ACC112 (cell line): Measurements from ENCODE around the gene KLF11.

Experiments
- H2AFZ ChIP-seq: fragments of 200-600 bp; sonication (generic); one replicate; pipeline ENCODE4 v1.6.0; 2017; ENCODE audit warnings: antibody characterized with exemption, low read length; ENCODE audit not compliant: unreplicated experiment
- H3K27ac ChIP-seq: fragments of 200-600 bp; sonication (generic); 2 replicates; pipeline ENCODE4 v1.5.1; 2014; ENCODE audit warnings: low read depth, mild to moderate bottlenecking, antibody characterized with exemption, low read length, moderate library complexity
- H3K27me3 ChIP-seq: fragments of 200-600 bp; sonication (generic); 2 replicates; pipeline ENCODE4 v1.6.1; 2014; ENCODE audit warnings: mild to moderate bottlenecking, antibody characterized with exemption, low read length, moderate library complexity, mixed read lengths; ENCODE audit not compliant: insufficient read depth
- H3K36me3 ChIP-seq: fragments of 200-600 bp; sonication (generic); 2 replicates; pipeline ENCODE4 v1.6.1; 2016; ENCODE audit warnings: mild to moderate bottlenecking, antibody characterized with exemption, low read length, moderate library complexity, mixed read lengths; ENCODE audit not compliant: insufficient read depth
- H3K4me1 ChIP-seq: fragments of 200-600 bp; sonication (generic); one replicate; pipeline ENCODE4 v1.6.1; 2016; ENCODE audit warnings: low read length, mixed read lengths; ENCODE audit not compliant: insufficient read depth, unreplicated experiment, control insufficient read depth
- H3K4me3 ChIP-seq: fragments of 200-600 bp; sonication (generic); 2 replicates; pipeline ENCODE4 v1.5.1; 2014; ENCODE audit warnings: mild to moderate bottlenecking, low read depth, low read length
- H3K79me2 ChIP-seq: fragments of 200-600 bp; sonication (generic); one replicate; pipeline ENCODE4 v1.6.0; 2016; ENCODE audit warnings: low read length; ENCODE audit not compliant: control insufficient read depth, unreplicated experiment, insufficient read depth

KLF11 gene

GRCh38 chr2:10059016-10059351 is 15.6 kb downstream of the KLF11 start:
- Histone ChIP-seq H3K4me1 (peaks cover 7% of the 10 kb centered on the region), H3K27me3 (no peaks in the 10 kb centered on the region), H3K79me2 (no peaks in the 10 kb centered on the region), H2AFZ (no peak overlapping the region), H3K36me3 (peaks cover 5% of the 10 kb centered on the region), H3K4me3 (no peak overlapping the region), H3K27ac (no peak overlapping the region)

GRCh38 chr2:10059552-10060335 is 16.4 kb downstream of the KLF11 start:
- Histone ChIP-seq H3K4me1 (peaks cover 7% of the 10 kb centered on the region), H3K36me3 (peaks cover under 1% of the 10 kb centered on the region; the same call in 1 of the 2 replicates), H2AFZ (no peak overlapping the region), H3K4me3 (no peak overlapping the region), H3K79me2 (no peaks in the 10 kb centered on the region), H3K27ac (no peak overlapping the region), H3K27me3 (no peaks in the 10 kb centered on the region)

- Histone ChIP-seq H3K27me3 (no peaks in the 10 kb centered on the region), H3K79me2 (no peaks in the 10 kb centered on the region), H3K27ac (no peak overlapping the region), H3K4me1 (peaks cover 6% of the 10 kb centered on the region), H3K4me3 (no peak overlapping the region), H2AFZ (no peak overlapping the region), H3K36me3 (no peaks in the 10 kb centered on the region)
Measured at GRCh38 chr2:10061221-10061925, 18.0 kb downstream of the KLF11 start.

- Histone ChIP-seq H3K36me3 (no peaks in the 10 kb centered on the region), H3K27me3 (no peaks in the 10 kb centered on the region), H3K79me2 (no peaks in the 10 kb centered on the region), H2AFZ (no peak overlapping the region), H3K27ac (no peak overlapping the region), H3K4me3 (no peak overlapping the region), H3K4me1 (no peaks in the 10 kb centered on the region)
Measured at GRCh38 chr2:10062931-10063365, 19.6 kb downstream of the KLF11 start.

GRCh38 chr2:10063566-10063965 is 20.2 kb downstream of the KLF11 start:
- Histone ChIP-seq H3K27me3 (no peaks in the 10 kb centered on the region), H3K79me2 (no peaks in the 10 kb centered on the region), H3K36me3 (no peaks in the 10 kb centered on the region), H2AFZ (no peak overlapping the region), H3K27ac (no peak overlapping the region), H3K4me3 (no peak overlapping the region), H3K4me1 (no peaks in the 10 kb centered on the region)

- Histone ChIP-seq H3K79me2 (no peaks in the 10 kb centered on the region), H3K36me3 (no peaks in the 10 kb centered on the region), H3K27ac (no peak overlapping the region), H3K4me1 (no peaks in the 10 kb centered on the region), H3K4me3 (no peak overlapping the region), H3K27me3 (no peaks in the 10 kb centered on the region), H2AFZ (no peak overlapping the region)
Measured at GRCh38 chr2:10064932-10065772, 21.8 kb downstream of the KLF11 start.

- H3K4me3 ChIP-seq, result no peak overlapping the region
- no peaks in the 10 kb centered on the region for H3K79me2 ChIP-seq
- no peaks in the 10 kb centered on the region for H3K36me3 ChIP-seq
- H3K27me3 ChIP-seq, result no peaks in the 10 kb centered on the region
- no peak overlapping the region for H2AFZ ChIP-seq
- no peak overlapping the region for H3K27ac ChIP-seq
- no peaks in the 10 kb centered on the region for H3K4me1 ChIP-seq
Measured at GRCh38 chr2:10065773-10066055, 22.4 kb downstream of the KLF11 start.

GRCh38 chr2:10067330-10067729 is 24.0 kb downstream of the KLF11 start:
- H3K4me3 ChIP-seq, result no peak overlapping the region
- no peaks in the 10 kb centered on the region for H3K36me3 ChIP-seq
- H3K27me3 ChIP-seq, result no peaks in the 10 kb centered on the region
- H3K27ac ChIP-seq, result no peak overlapping the region
- H3K79me2 ChIP-seq, result no peaks in the 10 kb centered on the region
- no peak overlapping the region for H2AFZ ChIP-seq
- no peaks in the 10 kb centered on the region for H3K4me1 ChIP-seq

GRCh38 chr2:10067881-10068280 is 24.5 kb downstream of the KLF11 start:
- Histone ChIP-seq H3K27ac (no peak overlapping the region), H3K27me3 (no peaks in the 10 kb centered on the region), H2AFZ (no peak overlapping the region), H3K36me3 (no peaks in the 10 kb centered on the region), H3K4me1 (no peaks in the 10 kb centered on the region), H3K4me3 (no peak overlapping the region), H3K79me2 (no peaks in the 10 kb centered on the region)

- Histone ChIP-seq H3K4me1 (no peaks in the 10 kb centered on the region), H3K79me2 (no peaks in the 10 kb centered on the region), H3K36me3 (no peaks in the 10 kb centered on the region), H3K27me3 (peaks cover 22% of the 10 kb centered on the region), H2AFZ (no peak overlapping the region), H3K27ac (no peak overlapping the region), H3K4me3 (no peak overlapping the region)
Measured at GRCh38 chr2:10071176-10071575, 27.8 kb downstream of the KLF11 start.
